HG03039 (cell line): Measurements from ENCODE around the gene ABCC5.

Source experiments
- ATAC-seq: cut with Tn5 transposase; IDR thresholded peaks from one replicate; pipeline ENCODE4 v1.9.1; 2021; ENCODE audit warnings: mild to moderate bottlenecking, moderate library complexity; ENCODE audit not compliant: unreplicated experiment

Gene ABCC5

GRCh38 chr3:183930086-183930485 is 87.6 kb downstream of the ABCC5 start:
- ATAC-seq: no peak

- ATAC-seq: no peak
Measured at GRCh38 chr3:183927059-183927458, 90.6 kb downstream of the ABCC5 start.

GRCh38 chr3:183924956-183925355 is 92.7 kb downstream of the ABCC5 start:
- ATAC-seq: no peak

GRCh38 chr3:183924543-183924942 is 93.1 kb downstream of the ABCC5 start:
- ATAC-seq: no peak

GRCh38 chr3:183922421-183922820 is 95.3 kb downstream of the ABCC5 start:
- no peak for ATAC-seq

- no peak for ATAC-seq
Measured at GRCh38 chr3:183921096-183921495, 96.6 kb downstream of the ABCC5 start.

- ATAC-seq: no peak
Measured at GRCh38 chr3:183920416-183920815, 97.3 kb downstream of the ABCC5 start.

- no peak for ATAC-seq
Measured at GRCh38 chr3:183918178-183918577, 99.5 kb downstream of the ABCC5 start.

GRCh38 chr3:183917776-183918175 is 99.9 kb downstream of the ABCC5 start:
- ATAC-seq: no peak

- no peak for ATAC-seq
Measured at GRCh38 chr3:183914856-183915255, 102.8 kb downstream of the ABCC5 start.

GRCh38 chr3:183913580-183913920 is 104.1 kb downstream of the ABCC5 start:
- ATAC-seq: no peak

GRCh38 chr3:183912895-183913579 is 104.6 kb downstream of the ABCC5 start:
- ATAC-seq: no peak

GRCh38 chr3:183911763-183912506 is 105.7 kb downstream of the ABCC5 start:
- no peak for ATAC-seq

- no peak for ATAC-seq
Measured at GRCh38 chr3:183911087-183911486, 106.6 kb downstream of the ABCC5 start.

GRCh38 chr3:183909030-183909600 is 108.6 kb downstream of the ABCC5 start:
- no peak for ATAC-seq

- ATAC-seq: no peak
Measured at GRCh38 chr3:183907911-183908331, 109.8 kb downstream of the ABCC5 start.

- no peak for ATAC-seq
Measured at GRCh38 chr3:183907176-183907575, 110.5 kb downstream of the ABCC5 start.

GRCh38 chr3:183906234-183906921 is 111.3 kb downstream of the ABCC5 start:
- ATAC-seq: no peak

- ATAC-seq: no peak
Measured at GRCh38 chr3:183904833-183905780, 112.6 kb downstream of the ABCC5 start.

- no peak for ATAC-seq
Measured at GRCh38 chr3:183898028-183898431, 119.7 kb downstream of the ABCC5 start.
